H1 (cell line): ENCODE data around the gene TNFAIP8L3. TPM values are rescaled to one million over a fixed set of nuclear protein-coding genes. Genes with fewer than 3 reads are reported as not detected.

Experiments used
- CTBP2 ChIP-seq: IDR thresholded peaks from 2 replicates; pipeline ENCODE4 v1.7.0; 2011; ENCODE audit warnings: borderline replicate concordance, mild to moderate bottlenecking, moderate library complexity, mixed read lengths, low read length; ENCODE audit not compliant: insufficient read depth, insufficient read length
- KDM4A ChIP-seq: IDR thresholded peaks from one replicate; pipeline ENCODE4 v1.7.1; 2012; ENCODE audit warnings: low read depth, mild to moderate bottlenecking, moderate library complexity, low read length, inconsistent platforms; ENCODE audit not compliant: severe bottlenecking
- POLR2AphosphoS5 ChIP-seq: IDR thresholded peaks from 2 replicates; pipeline ENCODE4 v1.6.1; 2011; ENCODE audit warnings: low read depth, low read length
- polyA plus RNA-seq, 7 experiments: library from polyadenylated mRNA; depleted of rRNA in 3 of 7; stranded (reverse) in 5 of 7; unstranded in 2 of 7; fragments of >200 nt in 5 of 7; fragments of 200-250 nt in 2 of 7; gene quantifications; 1 replicate in 5 of 7; 2 replicates in 1 of 7; 4 replicates in 1 of 7; pipeline versions ENCODE4 v1.2.1 to v1.2.3, GENCODE V29; 2011 to 2013; ENCODE audit warnings: missing spikeins in 2 of 7, mixed read lengths in 2 of 7
- total RNA-seq: library from RNA; stranded (reverse); fragmentation: NEBNext Ultra II Directional; extraction: Animal tissue kit (Norgen Biotek cat#: 25700); gene quantifications from 2 replicates; pipeline ENCODE4 v1.2.1, GENCODE V29; 2021

TNFAIP8L3 gene
- total and polyA plus RNA-seq, 2 of the 8 experiments (the other 6 are each of a cell fraction or from before 2014, with no cell fraction given): 0.23 to 0.67 TPM

- TF ChIP-seq CTBP2: no peak
- TF ChIP-seq KDM4A: peak; percentile 52
- TF ChIP-seq POLR2AphosphoS5: no peak
Observed at GRCh38 chr15:51094606-51095569, at the start of gene TNFAIP8L3 (continued).
